ENCODE measurements around the gene WDR48. TPM values are rescaled to one million over a fixed set of nuclear protein-coding genes. Genes with fewer than 3 reads are reported as not detected.

WDR48 gene
- polyA plus RNA-seq (2013, experiment 1 of 4), result 81.9 TPM
- polyA plus RNA-seq (2013, experiment 2 of 4), result 71.8 TPM
- 60.2 TPM for polyA plus RNA-seq (2013, experiment 3 of 4)
- 67.2 TPM for polyA plus RNA-seq (2013, experiment 4 of 4)

DNA sequence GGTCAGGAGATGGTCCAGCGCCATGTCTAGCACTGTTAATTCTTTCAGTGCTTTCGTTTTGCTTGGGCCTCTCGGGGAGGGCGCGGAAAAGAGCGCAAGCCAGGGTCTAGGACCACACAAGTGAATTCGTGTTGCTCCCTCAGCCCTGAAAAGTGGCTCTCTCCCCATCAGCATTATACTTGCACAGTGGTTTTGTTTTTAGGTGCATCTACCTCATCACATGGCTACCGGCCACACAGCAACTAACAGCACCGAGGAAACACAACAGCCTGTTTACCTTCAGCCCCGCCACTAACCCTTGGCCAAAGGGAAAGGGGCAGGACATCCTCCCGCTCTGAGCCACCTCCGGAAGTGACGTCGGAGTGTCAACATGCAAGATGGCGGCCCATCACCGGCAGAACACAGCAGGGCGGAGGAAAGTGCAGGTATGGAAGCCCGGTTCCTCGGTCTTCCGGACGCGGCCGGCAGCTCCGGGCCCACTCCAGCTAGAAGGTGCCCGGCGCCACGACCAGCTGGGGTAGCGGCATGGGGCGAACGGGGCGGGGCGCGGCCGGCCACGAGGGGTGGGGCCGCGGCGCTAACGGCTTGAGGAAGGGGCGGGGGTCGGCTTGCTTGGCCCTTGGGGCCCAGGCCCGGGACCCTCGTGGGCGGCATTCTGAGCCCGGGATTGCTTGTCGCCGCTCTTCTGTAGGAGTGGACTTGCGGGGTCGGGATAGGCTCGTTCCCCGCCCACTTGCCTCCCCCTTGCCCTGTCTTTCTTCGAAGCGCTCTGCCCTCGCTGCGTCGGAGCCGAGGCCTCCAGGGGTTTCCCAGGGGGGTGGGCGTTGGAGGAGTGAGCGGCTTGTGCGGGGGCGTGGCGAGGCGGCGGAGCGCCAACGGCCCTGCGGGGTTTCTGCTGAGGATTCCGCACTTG, at the start of gene WDR48, which contains the start of gene SCN11A:
TSS of gene WDR48 (plus strand) at position 368 of the 913 bp plus-strand sequence. CDS start at position 378, 10 bp downstream.
TSS of gene SCN11A (minus strand) at position 296 of the 913 bp plus-strand sequence. CDS start 101,582 bp downstream, outside the sequence.
- Histone ChIP-seq H3K36me3 (ENCODE audit: control insufficient read depth, insufficient read depth, low read length) (no peaks in the 10 kb centered on the region), H3K27me3 (ENCODE audit: control insufficient read depth, insufficient read depth, low read length, poor library complexity, severe bottlenecking) (no peaks in the 10 kb centered on the region), H3K9me3 (ENCODE audit: control insufficient read depth, low read length) (no peaks in the 10 kb centered on the region), H3K27ac (ENCODE audit: insufficient read depth, low read depth, low read length, poor library complexity, severe bottlenecking) (peak within 1 kb of the TSS; percentile 93), H3K4me1 (ENCODE audit: control insufficient read depth, insufficient read depth, low read length) (peaks cover 6% of the 10 kb centered on the region), H3K4me3 (ENCODE audit: insufficient read depth, low read depth, low read length) (peak within 1 kb of the TSS; percentile 62)
- WGBS, 2 experiments, result 3 to 4% methylated on average over 68 of the region's 68 CpGs

DNA sequence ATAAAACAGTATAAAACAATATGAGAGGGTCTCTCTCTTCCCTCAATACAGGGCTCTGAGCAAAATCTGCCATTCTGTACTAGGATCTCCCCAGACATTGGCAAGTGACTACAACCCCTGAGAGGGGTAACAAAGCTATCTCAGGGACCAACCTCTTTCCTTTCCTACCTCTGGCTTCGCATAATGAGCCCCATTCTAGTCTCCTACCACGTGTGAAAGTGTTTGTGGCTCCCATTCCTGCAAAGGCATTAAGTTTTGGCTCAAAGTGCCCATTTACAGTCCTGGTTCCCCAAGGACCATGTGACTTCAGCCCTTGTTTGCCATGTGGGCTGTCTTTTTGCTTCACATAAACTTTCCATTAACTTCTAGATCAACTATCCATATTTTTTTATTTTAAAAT, 46.5 kb upstream of the WDR48 start:
- Histone ChIP-seq H3K27me3 (ENCODE audit: control insufficient read depth, insufficient read depth, low read length, poor library complexity, severe bottlenecking) (no peaks in the 10 kb centered on the region), H3K9me3 (ENCODE audit: control insufficient read depth, low read length) (no peaks in the 10 kb centered on the region), H3K36me3 (ENCODE audit: control insufficient read depth, insufficient read depth, low read length) (no peaks in the 10 kb centered on the region), H3K27ac (ENCODE audit: insufficient read depth, low read depth, low read length, poor library complexity, severe bottlenecking) (no peak overlapping the region), H3K4me3 (ENCODE audit: insufficient read depth, low read depth, low read length) (no peak overlapping the region), H3K4me1 (ENCODE audit: control insufficient read depth, insufficient read depth, low read length) (no peaks in the 10 kb centered on the region)
- WGBS, 2 experiments, result 47 to 55% methylated on average over 2 of the region's 2 CpGs

- Histone ChIP-seq H3K9me3 (ENCODE audit: control insufficient read depth, low read length) (no peaks in the 10 kb centered on the region), H3K27me3 (ENCODE audit: control insufficient read depth, insufficient read depth, low read length, poor library complexity, severe bottlenecking) (no peaks in the 10 kb centered on the region), H3K36me3 (ENCODE audit: control insufficient read depth, insufficient read depth, low read length) (no peaks in the 10 kb centered on the region), H3K4me1 (ENCODE audit: control insufficient read depth, insufficient read depth, low read length) (no peaks in the 10 kb centered on the region), H3K27ac (ENCODE audit: insufficient read depth, low read depth, low read length, poor library complexity, severe bottlenecking) (no peak overlapping the region), H3K4me3 (ENCODE audit: insufficient read depth, low read depth, low read length) (no peak overlapping the region)
- 94 to 95% methylated on average over 2 of the region's 2 CpGs for WGBS, 2 experiments
These were observed 40.6 kb upstream of the WDR48 start for GRCh38 chr3:39011191-39011736.

- Histone ChIP-seq H3K36me3 (ENCODE audit: control insufficient read depth, insufficient read depth, low read length) (no peaks in the 10 kb centered on the region), H3K27ac (ENCODE audit: insufficient read depth, low read depth, low read length, poor library complexity, severe bottlenecking) (no peak overlapping the region), H3K4me3 (ENCODE audit: insufficient read depth, low read depth, low read length) (no peak overlapping the region), H3K9me3 (ENCODE audit: control insufficient read depth, low read length) (no peaks in the 10 kb centered on the region), H3K4me1 (ENCODE audit: control insufficient read depth, insufficient read depth, low read length) (no peaks in the 10 kb centered on the region), H3K27me3 (ENCODE audit: control insufficient read depth, insufficient read depth, low read length, poor library complexity, severe bottlenecking) (no peaks in the 10 kb centered on the region)
- WGBS, 2 experiments, result 26 to 38% methylated on average over 2 of the region's 2 CpGs
These were observed 38.5 kb upstream of the WDR48 start for GRCh38 chr3:39013289-39013688.

GRCh38 chr3:39013921-39014509, 37.8 kb upstream of the WDR48 start:
- H3K27me3 ChIP-seq (ENCODE audit: control insufficient read depth, insufficient read depth, low read length, poor library complexity, severe bottlenecking), result no peaks in the 10 kb centered on the region
- WGBS, 2 experiments, result 86 to 87% methylated on average over 4 of the region's 4 CpGs
- no peak overlapping the region for H3K27ac ChIP-seq (ENCODE audit: insufficient read depth, low read depth, low read length, poor library complexity, severe bottlenecking)
- H3K9me3 ChIP-seq (ENCODE audit: control insufficient read depth, low read length), result no peaks in the 10 kb centered on the region
- H3K36me3 ChIP-seq (ENCODE audit: control insufficient read depth, insufficient read depth, low read length), result no peaks in the 10 kb centered on the region
- no peak overlapping the region for H3K4me3 ChIP-seq (ENCODE audit: insufficient read depth, low read depth, low read length)
- no peaks in the 10 kb centered on the region for H3K4me1 ChIP-seq (ENCODE audit: control insufficient read depth, insufficient read depth, low read length)

DNA sequence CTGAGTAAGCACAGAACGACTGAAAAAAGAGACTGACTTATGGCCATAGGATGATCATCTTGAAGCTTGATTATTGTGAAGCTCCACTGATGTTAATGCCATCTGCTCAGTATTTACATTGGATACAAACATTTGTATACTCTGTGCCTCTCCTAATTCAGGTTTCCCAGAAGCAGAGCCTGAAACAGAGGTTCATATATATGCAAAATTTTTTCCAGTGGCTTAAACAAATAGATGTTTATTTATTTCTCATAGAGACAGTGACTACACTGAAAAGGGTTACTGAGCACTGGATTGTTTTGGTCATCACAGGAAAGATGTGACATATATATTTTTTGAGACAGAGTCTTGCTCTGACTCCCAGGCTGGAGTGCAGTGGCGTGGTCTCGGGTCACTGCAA, 36.4 kb upstream of the WDR48 start:
- 92 to 93% methylated on average over 3 of the region's 3 CpGs for WGBS, 2 experiments
- Histone ChIP-seq H3K27ac (ENCODE audit: insufficient read depth, low read depth, low read length, poor library complexity, severe bottlenecking) (no peak overlapping the region), H3K4me1 (ENCODE audit: control insufficient read depth, insufficient read depth, low read length) (no peaks in the 10 kb centered on the region), H3K4me3 (ENCODE audit: insufficient read depth, low read depth, low read length) (no peak overlapping the region), H3K9me3 (ENCODE audit: control insufficient read depth, low read length) (no peaks in the 10 kb centered on the region), H3K36me3 (ENCODE audit: control insufficient read depth, insufficient read depth, low read length) (no peaks in the 10 kb centered on the region), H3K27me3 (ENCODE audit: control insufficient read depth, insufficient read depth, low read length, poor library complexity, severe bottlenecking) (no peaks in the 10 kb centered on the region)

DNA sequence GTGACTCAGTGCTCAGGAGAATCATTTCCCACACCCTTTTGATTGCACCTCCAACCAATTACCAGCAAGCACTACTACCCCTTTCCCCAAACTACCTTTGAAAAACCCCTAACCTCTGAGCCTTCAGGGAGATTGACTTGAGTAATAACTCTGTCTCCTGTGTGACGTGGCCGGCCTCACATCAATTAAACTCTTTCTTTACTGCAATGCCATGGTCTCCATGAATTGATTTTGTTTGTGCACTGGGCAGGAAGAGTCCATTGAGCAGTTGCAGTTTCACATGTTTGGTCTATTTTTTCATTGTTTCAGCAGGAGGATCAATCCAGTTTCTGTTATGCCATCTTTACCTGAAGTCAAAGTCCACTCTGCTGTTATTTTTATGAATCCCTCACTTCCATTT, 32.5 kb upstream of the WDR48 start:
- no peak overlapping the region for H3K27ac ChIP-seq (ENCODE audit: insufficient read depth, low read depth, low read length, poor library complexity, severe bottlenecking)
- H3K4me1 ChIP-seq (ENCODE audit: control insufficient read depth, insufficient read depth, low read length), result no peaks in the 10 kb centered on the region
- H3K27me3 ChIP-seq (ENCODE audit: control insufficient read depth, insufficient read depth, low read length, poor library complexity, severe bottlenecking), result no peaks in the 10 kb centered on the region
- H3K36me3 ChIP-seq (ENCODE audit: control insufficient read depth, insufficient read depth, low read length), result no peaks in the 10 kb centered on the region
- no peak overlapping the region for H3K4me3 ChIP-seq (ENCODE audit: insufficient read depth, low read depth, low read length)
- 87 to 91% methylated on average over 2 of the region's 2 CpGs for WGBS, 2 experiments
- no peaks in the 10 kb centered on the region for H3K9me3 ChIP-seq (ENCODE audit: control insufficient read depth, low read length)

DNA sequence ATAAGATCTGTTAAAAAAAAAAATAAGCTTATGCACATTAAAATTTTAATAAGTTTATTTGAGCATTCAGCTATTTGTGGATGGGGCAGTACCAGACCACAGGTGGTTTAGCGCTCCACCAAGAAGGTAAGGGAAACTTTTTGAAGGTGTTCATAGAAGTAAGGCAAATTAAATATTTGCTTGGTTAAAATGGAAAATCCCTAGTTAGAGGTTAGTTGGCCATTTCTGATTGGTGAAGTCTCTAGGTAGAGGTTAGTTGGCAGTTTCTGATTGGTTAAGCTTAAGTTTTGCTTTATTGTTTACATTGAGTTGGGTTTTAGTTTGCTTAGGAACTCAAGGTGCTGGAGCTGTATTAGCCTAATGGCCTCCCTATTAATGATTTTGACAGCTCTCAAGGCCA, 30.8 kb upstream of the WDR48 start:
- no peaks in the 10 kb centered on the region for H3K4me1 ChIP-seq (ENCODE audit: control insufficient read depth, insufficient read depth, low read length)
- no peaks in the 10 kb centered on the region for H3K9me3 ChIP-seq (ENCODE audit: control insufficient read depth, low read length)
- no peak overlapping the region for H3K4me3 ChIP-seq (ENCODE audit: insufficient read depth, low read depth, low read length)
- no peaks in the 10 kb centered on the region for H3K27me3 ChIP-seq (ENCODE audit: control insufficient read depth, insufficient read depth, low read length, poor library complexity, severe bottlenecking)
- no peaks in the 10 kb centered on the region for H3K36me3 ChIP-seq (ENCODE audit: control insufficient read depth, insufficient read depth, low read length)
- H3K27ac ChIP-seq (ENCODE audit: insufficient read depth, low read depth, low read length, poor library complexity, severe bottlenecking), result no peak overlapping the region
- WGBS, 2 experiments, result 95 to 98% methylated on average over 1 of the region's 1 CpG

DNA sequence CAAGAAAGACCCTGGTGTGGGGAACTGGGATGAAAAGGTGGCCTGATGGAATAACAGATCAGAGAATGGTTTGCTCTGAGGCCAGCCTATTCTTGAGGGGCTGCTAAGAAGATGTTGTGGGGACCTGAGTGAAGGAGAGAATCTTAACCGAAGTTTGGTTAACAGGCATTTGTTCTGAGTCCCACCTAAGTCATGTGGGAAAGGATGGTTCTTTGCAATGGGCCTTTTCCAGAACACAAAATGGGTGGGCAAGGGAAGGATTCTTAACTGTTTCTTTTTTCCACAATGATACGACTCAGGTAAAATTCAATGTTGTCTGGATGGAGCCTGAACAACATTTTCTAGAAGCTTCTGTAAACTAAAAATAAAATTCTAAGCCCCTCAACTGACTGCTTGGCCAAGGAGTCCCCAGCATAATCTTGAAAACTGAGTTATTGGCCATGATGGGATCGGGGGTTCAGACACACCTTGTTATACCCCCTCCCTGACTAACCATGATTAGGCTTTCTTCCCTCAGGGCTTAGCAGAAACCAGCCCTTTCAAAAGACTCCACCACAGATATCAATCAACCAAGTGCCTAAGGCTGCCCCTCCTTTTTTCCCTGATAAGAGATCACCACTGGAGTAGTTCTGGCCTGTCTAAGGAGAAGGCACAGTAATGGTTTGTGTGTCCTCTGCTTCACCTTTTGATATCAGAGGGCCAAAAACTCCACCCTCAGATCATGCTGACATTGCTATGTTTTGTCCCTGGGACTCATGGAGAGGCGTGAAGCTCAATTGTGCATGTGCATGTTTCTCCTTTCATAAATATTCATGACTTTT, 30.1 kb upstream of the WDR48 start:
- H3K4me1 ChIP-seq (ENCODE audit: control insufficient read depth, insufficient read depth, low read length), result no peaks in the 10 kb centered on the region
- H3K36me3 ChIP-seq (ENCODE audit: control insufficient read depth, insufficient read depth, low read length), result no peaks in the 10 kb centered on the region
- no peak overlapping the region for H3K27ac ChIP-seq (ENCODE audit: insufficient read depth, low read depth, low read length, poor library complexity, severe bottlenecking)
- 96 to 100% methylated on average over 4 of the region's 4 CpGs for WGBS, 2 experiments
- no peaks in the 10 kb centered on the region for H3K27me3 ChIP-seq (ENCODE audit: control insufficient read depth, insufficient read depth, low read length, poor library complexity, severe bottlenecking)
- no peaks in the 10 kb centered on the region for H3K9me3 ChIP-seq (ENCODE audit: control insufficient read depth, low read length)
- H3K4me3 ChIP-seq (ENCODE audit: insufficient read depth, low read depth, low read length), result no peak overlapping the region
